GM21515 (cell line): ENCODE results near the gene RALB.
A peak's percentile ranks its signal among the peaks of the same experiment; 100 is the strongest.
"Not testable (repeated sequence)": the region's sequence is repeated elsewhere in the genome, so short reads cannot be mapped to it uniquely, and the experiment has no call there.

Source experiments
- ATAC-seq: cut with Tn5 transposase; IDR thresholded peaks from one replicate; pipeline ENCODE4 v1.9.1; 2021; ENCODE audit not compliant: unreplicated experiment

The RALB gene

GRCh38 chr2:120241684-120242083, 11.0 kb upstream of the RALB start:
- no peak for ATAC-seq

DNA sequence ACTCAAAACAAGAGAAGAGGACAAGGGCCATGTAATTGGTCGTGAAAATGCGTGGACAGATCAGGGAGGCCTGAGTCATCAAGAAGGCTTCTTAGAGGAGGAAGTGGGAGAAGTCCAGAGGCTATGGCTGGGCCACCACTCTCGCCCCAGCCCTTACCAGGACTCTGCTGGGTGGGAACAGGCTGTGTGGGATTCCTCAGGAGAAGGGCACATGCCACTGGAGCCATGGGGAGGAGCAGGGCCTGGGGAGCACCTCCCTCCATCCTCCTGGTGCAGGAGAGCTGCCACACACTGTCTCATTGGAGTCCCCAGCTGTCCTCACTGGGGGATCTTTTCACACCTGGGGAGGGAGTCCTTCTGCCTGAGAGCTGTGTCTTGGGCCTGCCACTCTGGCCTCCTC, 9.4 kb upstream of the RALB start:
- no peak for ATAC-seq

DNA sequence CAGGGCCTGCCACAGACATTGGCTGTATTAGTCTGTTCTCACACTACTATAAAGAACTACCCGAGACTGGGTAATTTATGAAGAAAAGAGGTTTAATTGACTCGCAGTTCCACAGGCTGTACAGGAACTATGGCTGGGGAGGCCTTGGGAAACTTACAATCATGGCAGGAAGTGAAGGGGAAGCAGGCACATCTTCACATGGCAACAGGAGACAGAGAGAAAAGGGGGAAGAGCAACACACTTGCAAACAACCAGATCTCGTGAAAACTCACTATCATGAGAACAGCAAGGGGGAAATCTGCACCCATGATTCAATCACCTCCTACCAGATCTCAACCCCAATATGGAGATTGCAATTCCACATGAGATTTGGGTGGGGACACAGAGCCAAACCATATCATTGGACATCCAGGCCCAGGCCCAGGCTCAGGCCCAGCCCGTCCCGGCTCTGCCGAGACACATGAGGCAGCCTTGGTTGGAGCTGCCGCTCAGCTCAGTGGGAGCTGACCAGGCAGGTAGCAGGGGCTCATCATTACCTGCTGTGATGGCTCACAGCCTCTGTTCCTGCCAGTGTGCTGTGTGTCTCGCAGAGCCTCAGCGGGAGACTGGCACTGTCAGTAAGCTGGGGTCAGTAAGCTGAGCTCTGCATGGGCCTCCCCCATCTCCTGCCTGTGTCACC, 8.6 kb upstream of the RALB start:
- ATAC-seq, result no peak

DNA sequence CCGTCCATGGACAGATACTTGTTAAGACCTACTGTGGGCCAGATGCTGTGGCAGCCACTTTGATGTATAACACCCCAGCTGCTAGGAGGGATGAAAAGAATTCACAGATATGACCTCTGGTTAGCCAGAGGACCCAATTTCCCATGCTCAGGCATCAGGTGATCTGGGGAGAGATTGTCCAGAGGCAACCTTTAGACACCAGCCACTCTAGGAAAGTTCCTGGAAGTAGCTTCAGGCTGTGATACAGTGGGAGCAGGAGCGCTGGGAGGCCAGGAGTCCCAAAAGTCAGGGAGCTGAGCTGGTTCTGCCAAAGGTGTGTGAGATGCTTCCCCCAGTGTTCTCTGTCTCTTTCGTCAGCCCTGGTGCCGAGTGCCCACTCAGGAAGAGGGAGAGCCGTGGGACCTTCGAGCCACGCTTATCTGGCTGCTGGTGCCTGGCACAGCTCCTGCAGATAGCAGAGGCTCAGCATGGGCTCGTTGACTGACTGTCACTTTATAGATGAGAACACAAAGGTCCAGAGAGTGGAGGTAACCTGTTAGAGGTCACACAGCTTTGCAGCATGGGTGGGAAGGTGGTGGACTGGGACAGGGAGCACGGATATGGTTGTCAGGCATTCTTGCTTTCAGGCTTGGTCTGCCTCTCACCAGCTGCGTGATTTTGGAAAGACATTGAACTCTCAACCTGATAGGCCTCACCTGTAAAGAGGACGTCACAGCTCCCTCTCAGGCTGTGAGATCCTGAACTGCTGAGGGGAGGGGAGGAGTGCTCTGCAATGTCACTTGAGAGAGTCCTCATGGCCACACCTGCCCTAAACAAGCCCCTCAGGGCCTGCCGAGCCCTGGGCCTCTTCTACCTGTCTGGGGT, 7.8 kb upstream of the RALB start:
- no peak for ATAC-seq

DNA sequence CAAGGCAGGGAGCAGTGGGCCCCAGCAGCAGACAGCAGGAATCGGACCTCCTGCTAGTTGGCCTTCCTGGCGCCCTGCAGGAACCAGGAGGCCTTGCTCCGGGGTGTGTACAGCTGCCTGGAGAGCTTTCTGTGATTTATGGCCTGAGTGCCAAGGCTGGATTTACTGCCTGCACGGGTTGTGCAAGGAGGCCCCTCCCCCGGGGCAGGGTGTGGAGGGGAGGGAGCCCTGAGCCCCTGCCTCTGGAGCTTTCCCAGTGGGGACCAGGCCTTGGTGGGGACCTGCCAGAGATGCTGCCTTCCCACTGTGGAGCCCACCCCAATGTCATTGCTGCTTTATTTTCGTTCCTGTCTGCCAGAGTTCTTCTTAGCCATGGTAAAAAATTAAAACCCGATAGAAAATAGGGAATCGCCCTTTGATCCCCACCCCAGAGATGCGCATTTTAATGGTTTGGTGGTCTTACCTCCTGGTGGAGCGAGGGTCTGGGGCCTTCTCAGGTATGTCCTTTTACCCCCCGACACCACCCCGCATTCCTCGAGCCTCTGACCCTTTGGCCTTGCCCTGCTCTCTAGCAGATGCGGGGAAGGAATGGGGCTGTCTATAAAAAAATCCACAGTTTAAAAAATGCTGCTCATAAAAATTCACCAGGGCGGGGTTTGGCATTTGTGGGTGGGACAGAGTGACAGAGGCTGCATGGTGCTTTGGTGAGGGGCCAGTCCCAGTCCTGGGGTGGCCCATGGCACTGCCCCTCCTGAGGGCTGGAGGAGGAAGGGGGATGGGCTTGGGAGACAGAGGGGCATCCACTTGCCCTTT, 6.9 kb upstream of the RALB start:
- no peak for ATAC-seq

- ATAC-seq, result no peak
These were observed 5.9 kb upstream of the RALB start for GRCh38 chr2:120246546-120247300.

DNA sequence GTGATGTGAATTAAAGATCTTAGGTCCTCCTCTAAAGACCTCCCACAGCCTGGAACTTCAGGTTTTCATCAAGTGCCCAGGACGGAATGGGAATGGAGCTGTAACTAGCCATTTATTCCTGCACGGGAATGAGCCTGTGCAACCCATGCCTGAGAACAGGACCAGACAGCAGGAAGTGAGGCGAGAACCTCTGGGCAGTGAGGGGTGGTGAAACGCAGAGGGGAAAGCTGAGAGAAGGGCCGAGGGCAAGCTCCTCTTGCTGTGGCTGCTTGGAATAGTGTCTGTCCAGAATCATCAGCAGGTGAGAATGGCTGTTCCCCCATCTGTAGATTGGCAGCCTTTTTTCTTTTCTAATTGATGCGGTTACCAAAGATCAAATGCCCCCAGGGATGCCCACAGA, 4.8 kb upstream of the RALB start:
- ATAC-seq, result no peak

- no peak for ATAC-seq
These were observed 2.0 kb upstream of the RALB start for GRCh38 chr2:120250640-120251039.

DNA sequence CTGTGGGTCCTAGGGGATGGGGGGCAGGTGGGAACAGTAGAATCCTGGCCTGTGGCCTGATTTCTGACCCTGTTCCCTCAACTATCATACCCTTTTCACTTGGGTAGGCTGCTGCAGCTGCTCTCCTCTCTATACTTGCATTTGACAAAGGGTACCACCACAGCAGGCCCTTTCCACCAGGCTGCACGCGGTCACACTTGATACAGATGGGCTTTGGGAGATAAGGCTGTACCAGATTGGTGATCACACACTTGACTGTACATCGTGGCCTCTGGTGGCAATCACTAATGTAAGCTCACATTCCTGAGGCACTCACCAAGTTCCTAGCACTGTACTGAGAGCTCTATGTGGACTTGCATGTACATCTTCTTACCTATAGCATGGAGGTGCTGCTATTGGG, 1.6 kb upstream of the RALB start:
- ATAC-seq, result no peak

DNA sequence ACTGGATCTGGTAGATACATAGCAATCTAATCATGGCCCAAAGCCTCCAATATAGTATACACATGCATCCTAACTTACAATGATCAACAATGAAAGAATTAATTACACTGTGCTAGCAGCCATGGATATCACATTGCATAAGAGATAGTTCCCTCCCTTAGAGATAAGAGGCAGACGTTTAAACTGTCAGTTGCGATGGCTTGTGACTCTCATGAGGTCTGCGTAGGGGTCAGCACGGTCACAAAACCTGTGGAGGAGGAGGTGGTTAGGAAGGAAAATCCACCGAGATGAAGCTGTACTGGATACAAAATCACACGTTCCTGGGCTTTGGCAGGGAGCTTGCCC, 800 bp upstream of the RALB start:
- ATAC-seq, result no peak

DNA sequence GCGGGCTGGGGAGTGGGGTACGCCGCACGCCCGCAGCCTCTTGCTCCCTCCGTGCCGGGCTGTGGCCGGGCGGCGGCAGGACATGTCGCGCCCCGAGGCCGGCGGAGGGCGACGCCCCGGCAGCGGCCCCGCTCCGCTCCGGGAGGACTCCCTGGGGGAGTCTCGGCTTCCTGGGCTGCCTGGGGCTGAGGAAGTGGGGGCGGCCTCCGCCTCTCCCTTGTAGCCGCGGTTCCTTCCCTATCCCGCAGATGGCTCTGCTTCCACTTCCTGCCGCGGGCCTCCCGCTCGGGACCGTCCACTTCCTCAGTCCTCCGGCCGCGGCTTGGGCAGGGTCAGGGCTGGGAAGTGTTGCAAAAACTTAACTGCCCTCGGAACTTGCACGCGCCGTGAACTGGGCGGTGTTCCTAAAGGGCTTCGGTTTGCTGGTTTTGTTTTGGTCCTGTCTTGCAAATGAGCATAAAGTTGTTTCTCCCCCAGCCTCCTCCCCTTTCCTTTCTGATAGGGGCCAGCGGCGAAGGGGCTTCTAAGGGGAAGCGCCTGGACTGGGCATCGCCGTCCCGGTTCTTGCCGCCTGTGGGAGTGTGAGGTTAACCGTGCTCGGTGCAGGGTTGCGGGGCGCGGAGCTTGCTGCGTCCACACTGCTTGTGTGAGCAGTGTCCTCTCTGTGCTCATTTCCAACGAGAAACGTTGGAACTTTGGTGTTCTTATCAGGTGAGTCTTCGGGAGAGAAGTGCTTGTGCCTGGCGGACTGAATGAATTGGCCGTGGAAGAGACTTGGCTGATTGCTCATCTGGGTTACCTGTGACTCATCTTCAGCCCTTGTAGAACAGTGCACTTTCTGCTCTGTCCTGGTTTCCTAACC, 600 bp downstream of the RALB start:
- ATAC-seq, result peak; percentile 39

- ATAC-seq, result no peak
These were observed 1.5 kb downstream of the RALB start for GRCh38 chr2:120254178-120254577.

DNA sequence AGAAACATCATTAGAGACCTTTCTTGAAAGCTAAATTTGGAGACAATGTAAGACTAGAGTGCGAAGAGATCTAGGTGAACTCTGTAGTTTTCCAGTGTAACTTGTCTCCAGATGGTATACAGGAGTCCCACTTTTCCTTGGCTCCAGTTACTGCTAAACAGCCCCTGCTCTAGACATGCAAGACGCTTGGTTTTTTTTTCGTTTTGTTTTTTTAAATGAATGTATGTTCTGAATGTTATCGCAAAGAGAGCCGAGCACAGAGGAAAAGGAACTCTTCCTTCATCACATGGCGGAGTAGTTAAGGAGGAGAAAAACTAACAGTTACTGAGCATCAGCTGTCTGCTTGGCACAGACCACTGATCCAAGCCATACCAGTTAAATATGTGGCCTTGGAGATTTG, 2.4 kb downstream of the RALB start:
- no peak for ATAC-seq

DNA sequence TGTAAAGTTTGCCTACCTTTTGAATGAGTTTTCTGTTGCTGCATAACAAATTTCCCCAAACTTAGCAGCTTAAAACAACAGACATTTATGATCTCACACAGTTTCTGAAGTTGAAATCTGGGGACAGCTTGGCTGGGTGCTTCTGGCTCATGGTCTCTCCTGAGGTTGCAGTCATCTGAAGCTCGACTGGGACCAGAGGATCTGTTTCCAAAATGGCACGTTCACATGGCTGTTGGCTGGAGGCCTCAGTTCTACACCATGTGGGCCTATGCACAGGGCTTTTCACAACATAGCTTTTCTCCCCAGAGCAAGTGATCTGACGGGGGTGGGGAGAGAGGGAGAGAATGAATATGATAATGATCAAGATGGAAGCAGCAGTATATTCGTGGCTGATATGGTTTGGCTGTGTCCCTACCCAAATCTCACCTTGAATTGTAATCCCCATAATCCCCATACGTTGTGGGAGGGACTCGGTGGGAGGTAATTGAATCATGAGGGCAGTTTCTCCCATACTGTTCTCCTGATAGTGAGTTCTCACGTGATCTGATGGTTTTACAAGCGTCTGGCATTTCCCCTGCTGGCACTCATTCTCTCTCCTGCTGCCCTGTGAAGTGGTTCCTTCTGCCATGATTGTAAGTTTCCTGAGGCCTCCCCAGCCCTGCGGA, 3.5 kb downstream of the RALB start:
- no peak for ATAC-seq

DNA sequence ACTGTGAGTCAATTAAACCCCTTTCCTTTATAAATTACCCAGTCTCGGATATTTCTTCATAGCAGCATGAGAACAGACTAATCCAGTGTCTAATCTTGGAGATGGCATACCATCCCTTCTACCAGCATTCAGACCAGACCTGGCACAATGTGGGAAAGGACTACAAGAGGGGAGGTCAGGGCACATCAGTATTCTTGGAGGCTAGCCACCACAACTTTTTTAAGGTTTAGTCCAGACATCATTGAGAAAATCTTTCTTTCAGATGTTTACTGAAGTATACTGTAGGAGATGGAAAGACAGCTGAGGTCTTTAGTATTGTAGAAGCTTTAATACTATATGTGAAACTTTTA, 4.0 kb downstream of the RALB start:
- no peak for ATAC-seq

DNA sequence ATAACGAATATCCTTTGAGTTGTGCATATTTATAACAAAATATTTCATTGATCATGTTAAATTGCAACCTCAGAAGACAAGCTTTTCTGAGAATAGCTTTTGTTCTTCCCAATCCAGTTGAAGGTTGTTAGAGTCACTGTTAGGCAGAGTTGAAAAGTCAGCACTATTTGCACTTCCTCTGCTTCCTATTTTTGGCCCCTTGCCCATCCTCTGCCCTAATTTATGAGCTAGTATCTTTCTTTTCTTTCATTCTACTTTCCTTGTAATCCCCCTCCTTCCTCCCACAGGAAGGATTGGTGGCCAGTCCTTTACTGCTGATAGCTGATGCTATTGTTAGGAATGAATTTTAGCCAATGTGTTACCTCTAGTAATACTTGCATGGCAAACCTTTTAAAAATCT, 4.9 kb downstream of the RALB start:
- ATAC-seq, result no peak

- no peak for ATAC-seq
These were observed 5.5 kb downstream of the RALB start for GRCh38 chr2:120258196-120258595.

DNA sequence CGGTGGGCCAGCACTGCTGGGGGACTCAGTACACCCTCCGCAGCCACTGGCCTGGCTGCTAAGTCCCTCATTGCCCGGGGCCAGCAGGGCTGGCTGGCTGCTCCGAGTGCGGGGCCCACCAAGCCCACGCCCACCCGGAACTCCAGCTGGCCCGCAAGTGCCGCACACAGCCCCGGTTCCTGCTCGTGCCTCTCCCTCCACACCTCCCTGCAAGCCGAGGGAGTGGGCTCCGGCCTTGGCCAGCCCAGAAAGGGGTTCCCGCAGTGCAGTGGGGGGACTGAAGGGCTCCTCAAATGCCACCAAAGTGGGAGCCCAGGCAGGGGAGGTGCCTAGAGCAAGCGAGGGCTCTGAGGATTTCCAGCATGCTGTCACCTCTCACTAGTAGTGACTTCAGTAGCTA, 7.3 kb downstream of the RALB start:
- ATAC-seq, result not testable (repeated sequence)

GRCh38 chr2:120260736-120261135, 8.1 kb downstream of the RALB start:
- ATAC-seq, result no peak
